ENCODE data around the gene MYO16.
"Not testable (repeated sequence)": the region's sequence is repeated elsewhere in the genome, so short reads cannot be mapped to it uniquely, and the experiment has no call there.

MYO16 gene

GRCh38 chr13:109092186-109092585, 462.8 kb downstream of the MYO16 start:
- DNase-seq = not testable (repeated sequence)

- no peak for DNase-seq
Measured at GRCh38 chr13:109093998-109094397, 464.6 kb downstream of the MYO16 start.

DNA sequence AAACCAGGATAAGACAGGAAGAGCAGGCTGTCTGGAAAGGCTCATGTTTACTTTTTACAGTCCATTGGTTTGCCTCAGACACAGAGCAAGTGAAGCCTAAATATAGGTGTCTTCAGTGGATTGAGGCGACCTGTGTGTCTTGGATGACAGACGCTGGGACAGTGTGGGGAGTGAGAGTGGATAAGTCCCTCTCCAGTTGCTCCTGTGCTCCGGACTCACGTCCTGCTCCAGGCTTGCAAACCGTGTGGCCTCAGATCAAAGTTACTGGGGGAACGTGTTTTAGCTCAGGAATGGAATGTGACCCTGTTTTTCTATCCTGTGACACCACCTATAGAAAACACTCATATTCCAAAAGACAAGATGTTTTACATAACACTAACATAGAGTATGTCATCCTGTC, 465.7 kb downstream of the MYO16 start:
- no peak for DNase-seq

GRCh38 chr13:109096101-109096500, 466.7 kb downstream of the MYO16 start:
- no peak for DNase-seq

- DNase-seq = no peak
Measured at GRCh38 chr13:109100705-109101304, 471.4 kb downstream of the MYO16 start.

GRCh38 chr13:109101550-109102144, 472.2 kb downstream of the MYO16 start:
- DNase-seq = no peak

DNA sequence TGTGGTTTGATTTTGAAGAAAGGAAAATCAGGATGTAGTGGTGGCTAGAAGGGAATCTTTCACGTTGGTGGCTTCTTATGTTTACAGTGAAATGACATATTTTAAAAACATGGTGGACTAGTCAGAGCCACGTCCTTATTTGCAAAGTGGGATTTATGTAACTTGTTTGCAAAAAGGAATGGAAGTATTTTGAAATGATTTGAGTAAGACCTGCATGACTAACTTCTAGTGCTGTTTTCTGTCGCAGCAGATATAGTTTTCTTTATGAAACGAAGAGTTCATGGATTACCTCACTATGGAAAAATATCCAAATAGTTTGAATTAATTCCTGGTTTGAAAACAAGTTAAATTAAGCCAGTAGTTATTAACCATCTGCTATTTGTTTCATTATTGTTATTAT, 476.5 kb downstream of the MYO16 start:
- DNase-seq = no peak

GRCh38 chr13:109110159-109110558, 480.7 kb downstream of the MYO16 start:
- DNase-seq = no peak

GRCh38 chr13:109111141-109111540, 481.7 kb downstream of the MYO16 start:
- no peak for DNase-seq

DNA sequence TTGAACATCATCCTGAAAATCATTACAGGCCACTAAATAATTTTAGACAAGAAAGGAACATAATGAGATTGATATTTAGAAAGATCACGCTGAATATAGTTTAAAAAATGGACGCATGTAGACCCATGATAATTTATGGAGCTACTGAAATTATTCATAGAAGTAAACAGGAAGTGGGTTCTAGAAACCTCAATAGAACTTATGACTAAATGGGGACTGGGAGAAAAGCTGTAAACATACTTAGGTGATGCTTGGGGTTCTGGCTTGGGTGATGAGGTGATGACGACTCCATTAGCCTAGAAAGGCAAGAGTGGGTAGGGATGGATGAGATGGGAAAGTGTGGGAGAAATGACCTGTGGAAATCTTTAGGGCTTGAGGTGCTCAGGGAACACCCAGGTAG, 484.0 kb downstream of the MYO16 start:
- no peak for DNase-seq

- DNase-seq = no peak
Measured at GRCh38 chr13:109114162-109114561, 484.8 kb downstream of the MYO16 start.

- no peak for DNase-seq
Measured at GRCh38 chr13:109114991-109115390, 485.6 kb downstream of the MYO16 start.

DNA sequence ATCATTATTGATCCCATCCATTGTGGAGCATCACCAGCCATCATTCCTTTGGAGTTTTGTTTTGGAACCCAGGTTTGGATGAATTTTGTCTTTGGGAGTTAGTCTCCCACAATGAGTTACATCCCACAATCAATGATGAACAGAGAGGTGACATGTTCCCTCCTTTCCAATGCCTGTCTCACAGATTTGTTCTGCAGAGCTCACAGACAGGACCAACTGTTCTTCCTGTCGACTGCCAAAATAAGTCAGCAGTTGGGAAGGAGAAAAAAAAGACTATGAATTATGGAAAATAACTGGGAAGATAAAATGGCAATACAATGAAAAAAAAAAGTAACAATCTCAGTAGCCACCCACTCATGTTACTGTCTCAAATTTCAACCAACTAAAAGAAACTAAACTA, 489.1 kb downstream of the MYO16 start:
- DNase-seq = no peak

- no peak for DNase-seq
Measured at GRCh38 chr13:109119896-109120295, 490.5 kb downstream of the MYO16 start.

- DNase-seq = no peak
Measured at GRCh38 chr13:109121826-109122225, 492.4 kb downstream of the MYO16 start.

GRCh38 chr13:109123971-109124370, 494.6 kb downstream of the MYO16 start:
- no peak for DNase-seq

DNA sequence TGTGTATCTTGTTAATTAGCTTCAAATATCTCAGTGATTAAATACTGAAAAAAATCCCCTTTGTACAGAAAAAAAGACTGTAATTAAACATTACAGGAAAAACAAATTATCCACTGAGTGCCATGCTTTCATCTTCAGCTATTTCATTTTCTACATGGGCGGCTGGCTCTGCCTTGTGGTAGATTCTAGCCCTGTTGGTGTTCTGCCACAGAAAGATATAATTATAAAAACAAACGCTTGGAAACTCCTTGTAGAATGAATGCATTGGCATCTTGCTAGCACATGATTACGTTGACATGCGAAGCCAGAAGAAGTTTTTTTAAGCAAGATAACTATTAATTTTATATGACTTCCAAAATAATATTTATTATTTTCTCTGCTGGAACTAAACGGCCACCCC, 496.8 kb downstream of the MYO16 start:
- DNase-seq = no peak

GRCh38 chr13:109126891-109127641, 497.7 kb downstream of the MYO16 start:
- DNase-seq = no peak

DNA sequence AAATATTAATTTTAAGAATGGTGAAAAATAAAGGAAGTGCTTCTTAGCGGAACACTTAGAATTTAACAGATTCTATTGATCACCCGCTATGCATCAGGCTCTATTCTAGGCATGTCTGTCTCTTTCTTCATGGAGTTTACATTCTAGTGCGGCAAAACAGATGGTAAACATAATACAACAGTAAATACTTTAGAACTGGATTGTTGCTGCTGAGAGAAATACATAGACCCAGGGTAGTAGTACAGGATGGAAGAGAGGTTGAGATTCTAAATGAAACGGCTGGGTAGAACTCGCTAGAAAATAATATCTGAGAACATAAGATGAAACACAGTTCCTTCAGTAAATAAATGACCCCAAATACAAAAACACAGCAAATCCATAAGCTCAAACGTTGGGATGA, 498.7 kb downstream of the MYO16 start:
- DNase-seq = no peak

- no peak for DNase-seq
Measured at GRCh38 chr13:109130093-109130835, 500.9 kb downstream of the MYO16 start.

DNA sequence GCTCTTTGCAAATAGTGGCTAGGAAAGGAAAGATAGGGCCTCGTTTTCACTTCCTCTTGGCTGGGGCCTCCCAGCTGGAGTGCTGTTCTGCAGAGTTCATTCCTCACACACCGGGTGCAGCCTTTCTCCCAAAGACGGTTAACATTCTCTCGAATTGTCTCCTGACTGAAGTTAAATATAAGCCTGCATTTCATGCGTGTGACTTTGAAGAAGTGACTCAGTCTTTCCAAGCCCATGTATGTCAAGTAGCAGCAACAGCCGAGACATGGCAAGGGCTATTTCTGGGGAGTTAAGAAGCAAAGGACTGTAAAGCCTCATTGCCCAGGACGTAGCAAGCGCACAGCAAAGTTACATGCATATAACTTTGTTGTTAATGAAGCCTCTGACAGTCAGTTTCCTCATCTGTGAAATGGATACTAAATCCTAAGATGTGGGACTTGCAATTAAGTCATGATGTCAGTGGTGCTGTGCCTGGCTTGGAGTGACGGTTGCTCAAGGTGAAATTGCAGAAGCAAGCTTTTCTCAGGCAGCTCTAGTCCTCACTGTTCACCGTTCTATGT, 502.4 kb downstream of the MYO16 start:
- no peak for DNase-seq

GRCh38 chr13:109135018-109135417, 505.6 kb downstream of the MYO16 start:
- no peak for DNase-seq

DNA sequence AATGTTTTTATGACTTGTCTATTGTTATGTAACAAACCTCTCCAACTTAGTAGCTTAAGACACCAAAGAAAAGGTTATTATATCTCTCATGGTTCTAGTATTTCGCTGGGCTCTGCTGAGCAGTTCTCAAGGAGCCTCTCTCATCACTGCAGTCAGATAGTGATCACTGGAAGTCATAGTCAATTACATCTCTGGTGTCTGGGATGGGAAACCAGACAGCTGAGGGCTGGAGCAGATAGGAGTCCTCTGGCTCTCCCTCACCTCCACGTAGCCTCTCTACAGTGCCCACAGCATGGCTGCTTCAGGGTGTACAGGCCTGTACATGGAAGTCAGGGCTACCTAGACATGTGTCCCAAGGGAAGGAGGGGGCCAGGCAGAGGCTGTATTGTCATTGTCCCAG, 507.5 kb downstream of the MYO16 start:
- DNase-seq = no peak

Data from bone marrow (tissue), 2 donors.